HepG2 (cell line): Measurements from ENCODE around the gene CSPG5. TPM values are rescaled to one million over a fixed set of nuclear protein-coding genes. Genes with fewer than 3 reads are reported as not detected.
A peak's percentile ranks its signal among the peaks of the same experiment; 100 is the strongest.

Experiments
- CEBPG ChIP-seq: IDR thresholded peaks from 2 replicates; pipeline ENCODE4 v1.6.1; 2016
- E2F5 ChIP-seq: sonication (generic); formaldehyde crosslinking; conservative IDR thresholded peaks from 2 replicates; pipeline ENCODE4 v1.4.0; 2020; ENCODE audit warnings: missing genetic modification reagents
- EZH2 ChIP-seq: conservative IDR thresholded peaks from 2 replicates; pipeline ENCODE4 v1.6.1; 2012; ENCODE audit warnings: mild to moderate bottlenecking, low read depth, low read length, moderate library complexity
- GATAD1 ChIP-seq: IDR thresholded peaks from 2 replicates; pipeline ENCODE4 v1.6.1; 2016; ENCODE audit warnings: missing genetic modification reagents, missing compliant biosample characterization
- HMGA1 ChIP-seq: sonication (generic); formaldehyde crosslinking; conservative IDR thresholded peaks from 2 replicates; pipeline ENCODE4 v1.4.0; 2020; ENCODE audit warnings: missing genetic modification reagents
- JARID2 ChIP-seq: sonication (generic); formaldehyde crosslinking; IDR thresholded peaks from 2 replicates; pipeline ENCODE4 v1.8.1; 2023; ENCODE audit warnings: missing genetic modification reagents, inconsistent platforms; ENCODE audit not compliant: insufficient replicate concordance
- KDM2A ChIP-seq: sonication (generic); formaldehyde crosslinking; IDR thresholded peaks from 2 replicates; pipeline ENCODE4 v1.4.0; 2020; ENCODE audit warnings: low read depth, missing genetic modification reagents, borderline replicate concordance
- NFAT5 ChIP-seq: sonication (generic); formaldehyde crosslinking; IDR thresholded peaks from 2 replicates; pipeline ENCODE4 v1.4.0; 2020; ENCODE audit warnings: missing genetic modification reagents
- POLR2AphosphoS2 ChIP-seq: IDR thresholded peaks from 2 replicates; pipeline ENCODE4 v1.6.1; 2011; ENCODE audit warnings: low read depth, low read length, improper control_type of control experiment
- RBM22 ChIP-seq: fragments of 200-400 bp; formaldehyde crosslinking; optimal IDR thresholded peaks from 2 replicates; pipeline ENCODE3; 2017; ENCODE audit warnings: mild to moderate bottlenecking, low read length, moderate library complexity
- RFXANK ChIP-seq: IDR thresholded peaks from 2 replicates; pipeline ENCODE4 v1.6.1; 2016
- TARDBP ChIP-seq: sonication (generic); formaldehyde crosslinking; IDR thresholded peaks from 2 replicates; pipeline ENCODE4 v1.8.0; 2022; ENCODE audit warnings: mild to moderate bottlenecking, missing genetic modification reagents
- TFDP1 ChIP-seq: IDR thresholded peaks from 2 replicates; pipeline ENCODE4 v1.6.1; 2016; ENCODE audit warnings: missing compliant biosample characterization, missing genetic modification reagents, borderline replicate concordance
- ZBTB8A ChIP-seq: sonication (generic); formaldehyde crosslinking; IDR thresholded peaks from 2 replicates; pipeline ENCODE4 v1.4.0; 2020; ENCODE audit warnings: mild to moderate bottlenecking, low read depth, missing genetic modification reagents, borderline replicate concordance
- ZKSCAN8 ChIP-seq: IDR thresholded peaks from 2 replicates; pipeline ENCODE4 v1.6.1; 2016; ENCODE audit warnings: borderline replicate concordance, missing genetic modification reagents, missing compliant biosample characterization
- ZNF333 ChIP-seq: sonication (generic); formaldehyde crosslinking; IDR thresholded peaks from 2 replicates; pipeline ENCODE4 v1.4.0; 2020; ENCODE audit warnings: mild to moderate bottlenecking, missing genetic modification reagents, borderline replicate concordance
- ZNF362 ChIP-seq: sonication (generic); formaldehyde crosslinking; IDR thresholded peaks from 2 replicates; pipeline ENCODE4 v1.4.0; 2020; ENCODE audit warnings: missing genetic modification reagents, mild to moderate bottlenecking, borderline replicate concordance
- ZNF572 ChIP-seq: sonication (generic); formaldehyde crosslinking; IDR thresholded peaks from 2 replicates; pipeline ENCODE4 v1.5.1; 2020; ENCODE audit warnings: mild to moderate bottlenecking, missing genetic modification reagents
- ZNF589 ChIP-seq: sonication (generic); formaldehyde crosslinking; conservative IDR thresholded peaks from 2 replicates; pipeline ENCODE4 v1.8.0; 2022; ENCODE audit warnings: mild to moderate bottlenecking, moderate library complexity, missing genetic modification reagents
- ZNF713 ChIP-seq: sonication (generic); formaldehyde crosslinking; IDR thresholded peaks from 2 replicates; pipeline ENCODE4 v1.4.0; 2020; ENCODE audit warnings: mild to moderate bottlenecking, missing genetic modification reagents
- ZSCAN25 ChIP-seq: sonication (generic); formaldehyde crosslinking; IDR thresholded peaks from 2 replicates; pipeline ENCODE4 v1.8.0; 2022; ENCODE audit warnings: mild to moderate bottlenecking, missing genetic modification reagents
- polyA plus RNA-seq, 8 experiments: library from polyadenylated mRNA; depleted of rRNA in 3 of 8; stranded (reverse) in 7 of 8; unstranded in 1 of 8; fragments of >200 nt; fragmentation: Illumina TruSeq in 4 of 8; extraction: Trizol in 4 of 8; gene quantifications; 2 replicates each; pipeline versions ENCODE4 v1.2.1 to v1.2.3, GENCODE V29; 2011 to 2016; ENCODE audit warnings: low read depth in 4 of 8, missing spikeins in 1 of 8, mixed read lengths in 1 of 8; ENCODE audit not compliant: insufficient read depth in 1 of 8
- total RNA-seq, 5 experiments: library from RNA; depleted of rRNA; stranded (reverse); fragments of >200 nt; fragmentation: Illumina TruSeq; extraction: Trizol; gene quantifications; 2 replicates each; pipeline ENCODE4 v1.2.3, GENCODE V29; 2016; ENCODE audit warnings: low read depth in 1 of 5

The CSPG5 gene
- total and polyA plus RNA-seq, 2 of the 13 experiments (the other 11 are each of a cell fraction or from before 2014, with no cell fraction given), result 0.07 to 0.15 TPM

GRCh38 chr3:47512416-47513124 is 66.1 kb downstream of the CSPG5 start (continued):
- TF ChIP-seq ZNF362 (CRISPR knock-in tag) (peak; percentile 73), TFDP1 (CRISPR knock-in tag) (no peak), ZNF713 (CRISPR knock-in tag) (0 out of 2 replicates have a peak, but pooled peaks have one; percentile 12), ZNF333 (CRISPR knock-in tag) (no peak), E2F5 (no peak), NFAT5 (CRISPR knock-in tag) (no peak), HMGA1 (CRISPR knock-in tag) (no peak), ZKSCAN8 (no peak), ZBTB8A (no peak), GATAD1 (CRISPR knock-in tag) (no peak), ZNF589 (CRISPR knock-in tag) (no peak), RFXANK (CRISPR knock-in tag) (no peak), ZNF572 (CRISPR knock-in tag) (no peak), KDM2A (CRISPR knock-in tag) (no peak), JARID2 (CRISPR knock-in tag) (no peak), RBM22 (no peak), TARDBP (CRISPR knock-in tag) (no peak), CEBPG (CRISPR knock-in tag) (no peak), POLR2AphosphoS2 (no peak), ZSCAN25 (no peak), EZH2 (no peak)
